GM23338 (cell line): Measurements from ENCODE around the gene PHACTR1. TPM values are rescaled to one million over a fixed set of nuclear protein-coding genes. Genes with fewer than 3 reads are reported as not detected.

Experiments
- ATAC-seq: fragments of 200-7000 bp; cut with Tn5 transposase; 3 replicates; pipeline ENCODE4 v1.9.1; 2020
- DNase-seq: peaks from one replicate; pipeline ENCODE4 v3.0.0-alpha.2; 2015; ENCODE audit warnings: low spot score
- H2AFZ ChIP-seq: fragments of 200-600 bp; sonication (generic); 2 replicates; pipeline ENCODE4 v1.8.0; 2016; ENCODE audit warnings: antibody characterized with exemption, mild to moderate bottlenecking, moderate library complexity
- H3F3A ChIP-seq: fragments of 200-600 bp; sonication (generic); replicated peaks from 2 replicates; pipeline ENCODE4 v1.8.0; 2017; ENCODE audit warnings: antibody characterized with exemption, mixed run types, low read depth
- H3K27ac ChIP-seq: fragments of 200-600 bp; sonication (generic); 2 replicates; pipeline ENCODE4 v1.6.1; 2016; ENCODE audit warnings: low read depth
- H3K27me3 ChIP-seq: fragments of 200-600 bp; sonication (generic); 2 replicates; pipeline ENCODE4 v1.8.0; 2016; ENCODE audit warnings: mild to moderate bottlenecking, mixed run types, moderate library complexity; ENCODE audit not compliant: insufficient read depth
- H3K36me3 ChIP-seq: fragments of 200-600 bp; sonication (generic); 2 replicates; pipeline ENCODE4 v1.8.0; 2016; ENCODE audit warnings: mild to moderate bottlenecking; ENCODE audit not compliant: insufficient read depth
- H3K4me1 ChIP-seq: fragments of 200-600 bp; sonication (generic); 2 replicates; pipeline ENCODE4 v1.8.0; 2016; ENCODE audit warnings: mild to moderate bottlenecking, moderate library complexity; ENCODE audit not compliant: insufficient read depth
- H3K4me2 ChIP-seq: fragments of 200-600 bp; sonication (generic); 2 replicates; pipeline ENCODE4 v1.7.1; 2017; ENCODE audit warnings: mixed run types
- H3K4me3 ChIP-seq: fragments of 200-600 bp; sonication (generic); 2 replicates; pipeline ENCODE4 v1.6.1; 2016; ENCODE audit warnings: mixed run types
- H3K79me2 ChIP-seq: fragments of 200-600 bp; sonication (generic); replicated peaks from 2 replicates; pipeline ENCODE4 v1.8.0; 2017; ENCODE audit warnings: mild to moderate bottlenecking; ENCODE audit not compliant: insufficient read depth
- H3K9me2 ChIP-seq: fragments of 200-600 bp; sonication (generic); 2 replicates; pipeline ENCODE4 v1.8.0; 2017; ENCODE audit not compliant: insufficient read depth
- H4K20me1 ChIP-seq: fragments of 200-600 bp; sonication (generic); replicated peaks from 2 replicates; pipeline ENCODE4 v1.8.0; 2017; ENCODE audit warnings: mild to moderate bottlenecking; ENCODE audit not compliant: insufficient read depth
- H3K27ac Mint-ChIP-seq: 2 replicates; pipeline ENCODE4 v1.8.0; 2020; ENCODE audit warnings: inconsistent platforms, mild to moderate bottlenecking, moderate library complexity, mixed read lengths
- H3K27me3 Mint-ChIP-seq: 3 replicates; pipeline ENCODE4 v1.8.0; 2022; ENCODE audit warnings: low read depth, mild to moderate bottlenecking, moderate library complexity, mixed read lengths, inconsistent platforms; ENCODE audit not compliant: insufficient read depth, poor library complexity
- H3K36me3 Mint-ChIP-seq: 3 replicates; pipeline ENCODE4 v1.8.0; 2021; ENCODE audit warnings: low read depth, mild to moderate bottlenecking, inconsistent platforms, moderate library complexity, mixed read lengths
- H3K4me1 Mint-ChIP-seq: 3 replicates; pipeline ENCODE4 v1.8.0; 2020; ENCODE audit warnings: mild to moderate bottlenecking, inconsistent platforms, mixed read lengths
- H3K4me3 Mint-ChIP-seq: 3 replicates; pipeline ENCODE4 v1.8.0; 2021; ENCODE audit warnings: moderate library complexity, mild to moderate bottlenecking, inconsistent platforms, mixed read lengths
- H3K9me3 Mint-ChIP-seq: 3 replicates; pipeline ENCODE4 v1.8.0; 2020; ENCODE audit warnings: moderate library complexity, mild to moderate bottlenecking, inconsistent platforms, mixed read lengths
- CREB1 ChIP-seq: fragments of 250-450 bp; sonication (Bioruptor Pico); IDR thresholded peaks from 2 replicates; pipeline ENCODE4 v1.5.0; 2020; ENCODE audit warnings: low read depth, mild to moderate bottlenecking, moderate library complexity
- CTCF ChIP-seq, 2 experiments: fragments of 200-600 bp in 1 of 2; sonication (generic) in 1 of 2; conservative IDR thresholded peaks; 2 replicates each; pipeline versions ENCODE4 v1.5.1 to v1.6.1; 2016 to 2017; ENCODE audit warnings: antibody characterized with exemption in 2 of 2, low read depth in 2 of 2, mild to moderate bottlenecking in 2 of 2, moderate library complexity in 1 of 2
- ETS1 ChIP-seq: IDR thresholded peaks from 2 replicates; pipeline ENCODE4 v1.6.1; 2016; ENCODE audit warnings: antibody characterized with exemption
- EZH2 ChIP-seq: fragments of 200-600 bp; sonication (generic); IDR thresholded peaks from one replicate; pipeline ENCODE4 v1.8.0; 2017; ENCODE audit warnings: antibody characterized with exemption, mild to moderate bottlenecking, low read depth; ENCODE audit not compliant: unreplicated experiment
- EZH2phosphoT487 ChIP-seq: fragments of 200-600 bp; sonication (generic); IDR thresholded peaks from one replicate; pipeline ENCODE4 v1.8.1; 2018; ENCODE audit warnings: antibody characterized with exemption; ENCODE audit not compliant: unreplicated experiment
- JUNB ChIP-seq: IDR thresholded peaks from one replicate; pipeline ENCODE4 v1.6.1; 2016; ENCODE audit warnings: antibody characterized with exemption; ENCODE audit not compliant: unreplicated experiment
- NANOG ChIP-seq: IDR thresholded peaks from 2 replicates; pipeline ENCODE4 v1.6.1; 2016; ENCODE audit warnings: antibody characterized with exemption, borderline replicate concordance
- POLR2AphosphoS5 ChIP-seq: IDR thresholded peaks from 2 replicates; pipeline ENCODE4 v1.6.1; 2016; ENCODE audit warnings: antibody characterized with exemption, low read depth
- REST ChIP-seq: IDR thresholded peaks from one replicate; pipeline ENCODE4 v1.6.1; 2018; ENCODE audit warnings: antibody characterized with exemption; ENCODE audit not compliant: unreplicated experiment
- STAT1 ChIP-seq: IDR thresholded peaks from one replicate; pipeline ENCODE4 v1.6.1; 2016; ENCODE audit warnings: antibody characterized with exemption; ENCODE audit not compliant: unreplicated experiment
- ZNF114 ChIP-seq: fragments of 250-450 bp; sonication (Bioruptor Pico); IDR thresholded peaks from 2 replicates; pipeline ENCODE4 v1.5.0; 2020; ENCODE audit warnings: mild to moderate bottlenecking, moderate library complexity
- ZNF331 ChIP-seq: fragments of 250-450 bp; sonication (Bioruptor Pico); IDR thresholded peaks from 2 replicates; pipeline ENCODE4 v1.5.0; 2020; ENCODE audit warnings: low read depth, mild to moderate bottlenecking, moderate library complexity
- ZNF462 ChIP-seq: fragments of 250-450 bp; sonication (Bioruptor Pico); IDR thresholded peaks from 2 replicates; pipeline ENCODE4 v1.5.0; 2020; ENCODE audit warnings: mild to moderate bottlenecking, moderate library complexity
- polyA plus RNA-seq: library from polyadenylated mRNA; unstranded; fragments of >200 nt; fragmentation: Nextera tagmentation; extraction: Ambion mirVana; gene quantifications from 2 replicates; pipeline ENCODE4 v1.2.1, GENCODE V29; 2016
- total RNA-seq: library from RNA; depleted of rRNA; stranded (reverse); fragments of >200 nt; shearing (Covaris generic); gene quantifications from 2 replicates; pipeline ENCODE4 v1.2.3, GENCODE V29; 2014

The PHACTR1 gene
- total and polyA plus RNA-seq, 2 experiments from 2014 or later = 5.9 to 19.3 TPM

DNA sequence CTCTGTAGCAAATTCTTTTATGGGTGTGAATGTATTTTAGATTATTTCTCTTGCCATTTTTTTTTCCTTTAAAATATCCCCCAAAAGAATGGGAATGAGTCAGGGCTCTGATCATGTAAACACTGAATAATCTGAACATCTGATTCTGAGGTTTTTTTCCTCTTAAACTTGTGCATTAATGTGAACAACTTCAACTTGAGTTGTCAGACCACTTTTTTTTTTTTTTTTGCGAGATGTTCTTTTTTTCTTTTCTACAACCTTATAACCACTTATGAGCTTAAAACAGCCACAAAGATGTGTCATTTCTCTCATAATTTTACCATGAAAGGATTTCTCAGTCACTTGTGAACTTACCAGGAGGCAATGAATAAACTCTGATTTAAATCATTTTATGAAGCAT is 526.5 kb downstream of the PHACTR1 start:
- Mint-ChIP-seq H3K27ac (no peak overlapping the region), H3K27me3 (peaks cover 4% of the 10 kb centered on the region), H3K4me1 (peaks cover 8% of the 10 kb centered on the region), H3K4me3 (no peak overlapping the region), H3K9me3 (peaks cover 8% of the 10 kb centered on the region; the same call in 2 of the 3 replicates), H3K36me3 (peaks cover 10% of the 10 kb centered on the region; the same call in 2 of the 3 replicates)
- Histone ChIP-seq H3K4me2 (no peak overlapping the region), H3K9me2 (no peaks in the 10 kb centered on the region), H3K79me2 (no peaks in the 10 kb centered on the region), H4K20me1 (no peaks in the 10 kb centered on the region), H3K4me1 (peaks cover 2% of the 10 kb centered on the region), H3K4me3 (no peak overlapping the region), H3K27me3 (no peaks in the 10 kb centered on the region), H3F3A (no peaks in the 10 kb centered on the region), H3K36me3 (0 out of 2 replicates have a peak, but pooled peaks cover 4% of the 10 kb centered on the region), H3K27ac (no peak overlapping the region), H2AFZ (no peak overlapping the region)
- no peak for DNase-seq
- no peak for TF ChIP-seq ZNF114
- TF ChIP-seq ETS1 = no peak
- no peak for TF ChIP-seq NANOG
- no peak for TF ChIP-seq JUNB
- TF ChIP-seq POLR2AphosphoS5 = no peak
- TF ChIP-seq ZNF462 (CRISPR knock-in tag) = no peak
- TF ChIP-seq REST = no peak
- TF ChIP-seq EZH2phosphoT487 = no peak
- no peak for TF ChIP-seq ZNF331
- TF ChIP-seq STAT1 = no peak
- no peak for TF ChIP-seq EZH2
- no peak for TF ChIP-seq CTCF (conservative IDR thresholded peaks at IDR 0.05; ENCODE audit: low read depth in 2 of 2)
- no peak for TF ChIP-seq CREB1 (CRISPR knock-in tag)
- no peak for ATAC-seq
